Measurements from ENCODE around the gene FUT8.

GRCh38 chr14:65453807-65454480 is 41.4 kb downstream of the FUT8 start:
- TF ChIP-seq ESRRG (CRISPR knock-in tag; IDR thresholded peaks at IDR 0.05), result no peak
- no peak for TF ChIP-seq ZNF70 (CRISPR knock-in tag; IDR thresholded peaks at IDR 0.05)
